OCI-LY3 (cell line): ENCODE results near the gene ATP10B.

Experiments used
- H2AFZ ChIP-seq: fragments of 200-600, 300-600 bp; shearing (Covaris generic); 2 replicates; pipeline ENCODE4 v1.6.0; 2014; ENCODE audit warnings: antibody characterized with exemption, low read depth, low read length
- H3K27ac ChIP-seq: fragments of 200-600, 300-600 bp; sonication (generic); 2 replicates; pipeline ENCODE4 v1.5.1; 2014; ENCODE audit warnings: mild to moderate bottlenecking, low read length, moderate library complexity, mixed read lengths
- H3K27me3 ChIP-seq: fragments of 200-600, 300-600 bp; sonication (generic); 2 replicates; pipeline ENCODE4 v1.6.1; 2014; ENCODE audit warnings: low read depth, low read length, mixed read lengths
- H3K36me3 ChIP-seq: fragments of 200-600, 300-600 bp; sonication (generic); replicated peaks from 2 replicates; pipeline ENCODE3; 2014; ENCODE audit warnings: low read depth, low read length, mixed read lengths
- H3K4me1 ChIP-seq: fragments of 300-600, 200-600 bp; sonication (generic); 2 replicates; pipeline ENCODE4 v1.6.1; 2014; ENCODE audit warnings: low read length, mixed read lengths
- H3K4me2 ChIP-seq: fragments of 200-600, 300-600 bp; sonication (generic); 2 replicates; pipeline ENCODE4 v1.6.1; 2014; ENCODE audit warnings: low read length, mixed read lengths
- H3K4me3 ChIP-seq: fragments of 300-600, 200-600 bp; sonication (generic); 2 replicates; pipeline ENCODE4 v1.5.1; 2014; ENCODE audit warnings: antibody characterized with exemption, mild to moderate bottlenecking, low read length, moderate library complexity
- H3K79me2 ChIP-seq: fragments of 300-600, 200-600 bp; shearing (Covaris generic); 2 replicates; pipeline ENCODE4 v1.6.1; 2014; ENCODE audit warnings: mild to moderate bottlenecking, low read length, mixed read lengths
- H3K9ac ChIP-seq: fragments of 300-600, 200-600 bp; shearing (Covaris generic); 2 replicates; pipeline ENCODE4 v1.6.0; 2014; ENCODE audit warnings: mild to moderate bottlenecking, low read length, moderate library complexity
- H3K9me3 ChIP-seq: fragments of 200-600, 300-600 bp; shearing (Covaris generic); 2 replicates; pipeline ENCODE4 v1.6.1; 2014; ENCODE audit warnings: low read length, mixed read lengths; ENCODE audit not compliant: insufficient read depth
- H4K20me1 ChIP-seq: fragments of 200-600, 300-600 bp; sonication (generic); 2 replicates; pipeline ENCODE4 v1.6.1; 2016; ENCODE audit warnings: low read length, mixed read lengths; ENCODE audit not compliant: insufficient read depth
- CTCF ChIP-seq: fragments of 200-600, 300-600 bp; sonication (generic); IDR thresholded peaks from 2 replicates; pipeline ENCODE4 v1.5.1; 2014; ENCODE audit warnings: antibody characterized with exemption, low read length, low read depth
- EZH2phosphoT487 ChIP-seq: fragments of 200-600 bp; shearing (Covaris generic); IDR thresholded peaks from 2 replicates; pipeline ENCODE4 v1.6.1; 2018; ENCODE audit warnings: antibody characterized with exemption, mixed run types, low read depth

Gene ATP10B

DNA sequence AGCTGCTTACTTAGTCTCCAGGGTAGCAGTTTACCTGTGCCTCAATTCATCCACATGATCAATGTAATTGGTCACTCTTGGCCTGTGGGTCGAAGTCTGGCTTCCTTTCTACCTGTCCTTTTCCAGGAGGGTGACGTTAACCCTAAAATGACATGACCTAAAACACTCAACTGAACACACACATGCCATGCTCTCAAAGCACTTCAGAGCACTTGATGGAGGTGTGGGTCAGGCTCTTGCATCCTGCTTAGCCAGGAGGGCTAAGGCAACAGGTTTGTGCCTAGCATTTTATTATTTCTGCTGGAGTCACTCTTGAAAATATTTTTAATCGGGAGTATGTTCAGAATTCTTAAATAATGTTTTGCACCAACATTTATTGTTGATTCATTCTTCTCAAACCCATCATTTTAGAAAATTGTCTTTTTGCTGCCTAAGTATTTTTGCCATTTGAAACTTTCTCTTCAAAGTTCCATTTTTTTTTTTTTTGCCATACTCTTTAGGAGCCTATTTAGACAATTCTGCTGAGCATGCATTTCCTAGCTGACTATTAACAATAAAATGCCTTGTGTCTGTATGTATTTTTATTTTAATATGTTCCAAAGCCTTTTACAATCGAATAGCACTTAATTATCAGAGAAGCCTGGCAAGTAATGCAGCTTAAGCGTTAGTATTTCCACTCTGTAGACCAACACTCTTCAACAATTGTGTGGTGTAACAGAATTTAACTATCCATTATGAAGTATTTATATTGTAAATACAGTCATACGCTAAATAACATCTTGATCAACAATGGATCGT, 59.1 kb downstream of the ATP10B start:
- no peaks in the 10 kb centered on the region for H4K20me1 ChIP-seq
- no peaks in the 10 kb centered on the region for H3K27me3 ChIP-seq
- no peaks in the 10 kb centered on the region for H3K79me2 ChIP-seq
- TF ChIP-seq EZH2phosphoT487, result no peak
- H3K36me3 ChIP-seq, result no peaks in the 10 kb centered on the region
- no peak overlapping the region for H3K27ac ChIP-seq
- H3K4me2 ChIP-seq, result no peak overlapping the region
- no peaks in the 10 kb centered on the region for H3K4me1 ChIP-seq
- no peak overlapping the region for H3K4me3 ChIP-seq
- H3K9ac ChIP-seq, result no peak overlapping the region
- H3K9me3 ChIP-seq, result no peaks in the 10 kb centered on the region
- no peak overlapping the region for H2AFZ ChIP-seq

DNA sequence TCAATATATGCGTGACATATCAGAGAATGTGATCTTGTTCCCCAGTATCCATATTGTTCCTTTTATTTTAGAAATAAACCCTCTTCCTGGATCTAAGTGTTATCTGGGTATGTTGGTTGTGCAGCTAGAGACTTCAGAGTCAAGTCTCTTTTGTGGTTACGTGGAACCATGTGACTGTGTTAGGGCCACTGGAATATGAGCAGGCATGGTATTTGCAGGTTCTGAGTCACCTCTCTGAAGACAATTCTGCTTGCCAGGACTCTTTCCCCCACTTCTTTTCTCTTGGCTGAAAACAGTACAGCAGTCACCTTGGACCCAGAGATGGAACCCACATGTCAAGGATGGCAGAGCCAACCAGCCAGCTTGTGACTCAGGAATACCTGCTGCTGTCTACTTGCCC, 59.7 kb downstream of the ATP10B start:
- no peaks in the 10 kb centered on the region for H3K27me3 ChIP-seq
- no peak overlapping the region for H2AFZ ChIP-seq
- H3K9me3 ChIP-seq, result no peaks in the 10 kb centered on the region
- H3K4me1 ChIP-seq, result no peaks in the 10 kb centered on the region
- H3K36me3 ChIP-seq, result no peaks in the 10 kb centered on the region
- no peak overlapping the region for H3K9ac ChIP-seq
- no peaks in the 10 kb centered on the region for H4K20me1 ChIP-seq
- H3K4me3 ChIP-seq, result no peak overlapping the region
- no peak overlapping the region for H3K27ac ChIP-seq
- no peak overlapping the region for H3K4me2 ChIP-seq
- no peak for TF ChIP-seq CTCF
- TF ChIP-seq EZH2phosphoT487, result no peak
- H3K79me2 ChIP-seq, result no peaks in the 10 kb centered on the region

GRCh38 chr5:160789219-160789859, 62.7 kb downstream of the ATP10B start:
- Histone ChIP-seq H4K20me1 (no peaks in the 10 kb centered on the region), H3K9ac (no peak overlapping the region), H3K4me1 (no peaks in the 10 kb centered on the region), H3K4me2 (no peak overlapping the region), H2AFZ (no peak overlapping the region), H3K79me2 (no peaks in the 10 kb centered on the region), H3K4me3 (no peak overlapping the region), H3K27ac (no peak overlapping the region), H3K9me3 (no peaks in the 10 kb centered on the region), H3K27me3 (no peaks in the 10 kb centered on the region), H3K36me3 (no peaks in the 10 kb centered on the region)
- no peak for TF ChIP-seq CTCF
- no peak for TF ChIP-seq EZH2phosphoT487

DNA sequence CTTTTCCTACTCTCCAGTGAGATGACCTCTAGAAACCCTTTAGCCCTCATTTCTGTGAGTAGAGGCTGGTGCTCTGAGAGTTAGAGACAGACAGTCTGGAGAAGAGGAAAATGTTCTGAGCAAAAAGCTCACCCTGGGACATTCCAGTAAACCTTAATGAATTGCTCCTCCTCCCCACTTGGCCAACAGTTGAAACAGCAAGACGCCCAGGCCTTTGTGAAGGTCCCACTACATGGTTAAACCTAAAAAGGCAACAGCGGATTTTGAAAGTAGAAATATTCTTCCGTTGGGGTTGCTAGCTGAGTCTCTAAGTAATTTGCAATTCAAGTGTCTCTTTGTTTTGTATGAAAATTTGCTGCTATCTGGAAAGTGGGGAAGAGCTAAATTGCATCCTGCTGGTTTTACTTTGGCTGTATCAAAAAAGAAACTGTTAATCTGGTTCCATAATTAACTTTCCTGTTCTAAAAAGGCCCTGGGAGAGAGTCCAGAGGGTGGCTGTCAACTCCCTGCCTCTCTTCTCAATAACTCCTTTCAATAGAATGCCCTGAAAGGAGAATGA, 63.8 kb downstream of the ATP10B start:
- H3K9me3 ChIP-seq, result no peaks in the 10 kb centered on the region
- no peaks in the 10 kb centered on the region for H3K4me1 ChIP-seq
- H3K27me3 ChIP-seq, result no peaks in the 10 kb centered on the region
- no peak overlapping the region for H3K4me3 ChIP-seq
- no peak overlapping the region for H3K9ac ChIP-seq
- no peak for TF ChIP-seq EZH2phosphoT487
- no peak for TF ChIP-seq CTCF
- no peaks in the 10 kb centered on the region for H3K36me3 ChIP-seq
- no peaks in the 10 kb centered on the region for H3K79me2 ChIP-seq
- H4K20me1 ChIP-seq, result no peaks in the 10 kb centered on the region
- H2AFZ ChIP-seq, result no peak overlapping the region
- H3K4me2 ChIP-seq, result no peak overlapping the region
- H3K27ac ChIP-seq, result no peak overlapping the region
